H9 (cell line): ENCODE measurements around the gene AGMO. TPM values are rescaled to one million over a fixed set of nuclear protein-coding genes. Genes with fewer than 3 reads are reported as not detected.

Experiments used
- DNase-seq: peaks from one replicate; pipeline ENCODE4 v3.0.0-alpha.2; 2017
- H2AFZ ChIP-seq: one replicate; pipeline ENCODE4 v1.6.1; 2013; ENCODE audit warnings: mild to moderate bottlenecking, low read length, control low read depth, moderate library complexity
- H2AK5ac ChIP-seq: 2 replicates; pipeline ENCODE4 v1.6.1; 2013; ENCODE audit warnings: low read length, control low read depth, mixed read lengths; ENCODE audit not compliant: insufficient read length
- H2BK120ac ChIP-seq: one replicate; pipeline ENCODE4 v1.6.1; 2013; ENCODE audit warnings: low read depth, mild to moderate bottlenecking, low read length, control low read depth, inconsistent platforms; ENCODE audit not compliant: poor library complexity, severe bottlenecking
- H2BK12ac ChIP-seq: 2 replicates; pipeline ENCODE4 v1.6.1; 2013; ENCODE audit warnings: low read length, control low read depth, mixed read lengths, low read depth; ENCODE audit not compliant: insufficient read length
- H2BK15ac ChIP-seq: 2 replicates; pipeline ENCODE4 v1.6.1; 2013; ENCODE audit warnings: low read depth, low read length, control low read depth
- H2BK20ac ChIP-seq: one replicate; pipeline ENCODE4 v1.6.1; 2013; ENCODE audit warnings: low read depth, mild to moderate bottlenecking, low read length, control low read depth, inconsistent platforms; ENCODE audit not compliant: poor library complexity, severe bottlenecking
- H2BK5ac ChIP-seq: 2 replicates; pipeline ENCODE4 v1.6.1; 2013; ENCODE audit warnings: low read length, control low read depth, mixed read lengths; ENCODE audit not compliant: insufficient read length
- H3K14ac ChIP-seq: 2 replicates; pipeline ENCODE4 v1.6.1; 2013; ENCODE audit warnings: low read length, control low read depth; ENCODE audit not compliant: insufficient read depth
- H3K18ac ChIP-seq: 2 replicates; pipeline ENCODE4 v1.6.1; 2013; ENCODE audit warnings: low read depth, mild to moderate bottlenecking, mixed read lengths, low read length, control low read depth; ENCODE audit not compliant: insufficient read length
- H3K23ac ChIP-seq: 2 replicates; pipeline ENCODE4 v1.6.1; 2013; ENCODE audit warnings: low read length, control low read depth, mixed read lengths, low read depth; ENCODE audit not compliant: insufficient read length
- H3K23me2 ChIP-seq: 2 replicates; pipeline ENCODE4 v1.6.1; 2013; ENCODE audit warnings: low read depth, mild to moderate bottlenecking, mixed read lengths, low read length, control low read depth; ENCODE audit not compliant: insufficient read length, poor library complexity, severe bottlenecking
- H3K27ac ChIP-seq: 2 replicates; pipeline ENCODE4 v1.5.1; 2013; ENCODE audit warnings: low read length, control low read depth, mixed read lengths, low read depth; ENCODE audit not compliant: insufficient read length
- H3K27me3 ChIP-seq: 2 replicates; pipeline ENCODE4 v1.6.1; 2013; ENCODE audit warnings: low read length, control low read depth, inconsistent platforms; ENCODE audit not compliant: insufficient read depth
- H3K4ac ChIP-seq: 2 replicates; pipeline ENCODE4 v1.6.1; 2013; ENCODE audit warnings: low read depth, mild to moderate bottlenecking, control low read depth, inconsistent platforms, low read length, moderate library complexity
- H3K4me1 ChIP-seq: 2 replicates; pipeline ENCODE4 v1.6.1; 2013; ENCODE audit warnings: low read length, control low read depth, inconsistent platforms; ENCODE audit not compliant: insufficient read depth
- H3K4me2 ChIP-seq: 2 replicates; pipeline ENCODE4 v1.6.1; 2013; ENCODE audit warnings: low read length, control low read depth, mixed read lengths; ENCODE audit not compliant: insufficient read length, insufficient read depth
- H3K56ac ChIP-seq: 2 replicates; pipeline ENCODE4 v1.6.1; 2013; ENCODE audit warnings: low read depth, mild to moderate bottlenecking, mixed read lengths, low read length, control low read depth; ENCODE audit not compliant: insufficient read length
- H3K79me1 ChIP-seq: 2 replicates; pipeline ENCODE4 v1.6.1; 2013; ENCODE audit warnings: low read depth, mild to moderate bottlenecking, moderate library complexity, low read length, control low read depth, inconsistent platforms; ENCODE audit not compliant: insufficient read depth, poor library complexity, severe bottlenecking
- H3K79me2 ChIP-seq: 2 replicates; pipeline ENCODE4 v1.6.1; 2013; ENCODE audit warnings: low read length, control low read depth, inconsistent platforms; ENCODE audit not compliant: insufficient read depth
- H3K9ac ChIP-seq: 2 replicates; pipeline ENCODE4 v1.6.1; 2013; ENCODE audit warnings: low read length, control low read depth, mixed read lengths; ENCODE audit not compliant: insufficient read length; ENCODE audit errors: extremely low read depth
- H3K9me3 ChIP-seq: one replicate; pipeline ENCODE4 v1.6.1; 2013; ENCODE audit warnings: low read depth, low read length, inconsistent platforms; ENCODE audit not compliant: control insufficient read depth
- H3T11ph ChIP-seq: one replicate; pipeline ENCODE4 v1.6.1; 2013; ENCODE audit warnings: mild to moderate bottlenecking, low read length, control low read depth, inconsistent platforms
- H4K20me1 ChIP-seq: one replicate; pipeline ENCODE4 v1.6.1; 2013; ENCODE audit not compliant: control insufficient read depth, insufficient read length, insufficient read depth
- H4K5ac ChIP-seq: 2 replicates; pipeline ENCODE4 v1.6.1; 2013; ENCODE audit warnings: low read depth, mild to moderate bottlenecking, mixed read lengths, low read length, control low read depth; ENCODE audit not compliant: insufficient read length
- H4K8ac ChIP-seq: replicated peaks from 2 replicates; pipeline ENCODE4 v1.6.1; 2013; ENCODE audit warnings: low read length, control low read depth, mixed read lengths, low read depth; ENCODE audit not compliant: insufficient read length
- H4K91ac ChIP-seq: 2 replicates; pipeline ENCODE4 v1.6.1; 2013; ENCODE audit warnings: low read depth, mild to moderate bottlenecking, moderate library complexity, mixed read lengths, low read length, control low read depth; ENCODE audit not compliant: insufficient read length
- H3K27ac Mint-ChIP-seq, 3 experiments: 2 replicates in 2 of 3; 3 replicates in 1 of 3; pipeline ENCODE4 v1.8.0; 2020 to 2021; ENCODE audit warnings: mixed read lengths in 3 of 3, mild to moderate bottlenecking in 1 of 3, moderate library complexity in 1 of 3
- H3K27me3 Mint-ChIP-seq: 2 replicates; pipeline ENCODE4 v1.8.0; 2021; ENCODE audit warnings: low read depth, mild to moderate bottlenecking, moderate library complexity, mixed read lengths
- H3K36me3 Mint-ChIP-seq, 3 experiments: 2 replicates in 2 of 3; 3 replicates in 1 of 3; pipeline ENCODE4 v1.8.0; 2020 to 2021; ENCODE audit warnings: low read depth in 3 of 3, mixed read lengths in 3 of 3; ENCODE audit not compliant: insufficient read depth in 1 of 3
- H3K4me1 Mint-ChIP-seq, 2 experiments: 2 replicates each; pipeline ENCODE4 v1.8.0; 2020; ENCODE audit warnings: mixed read lengths in 2 of 2
- H3K4me3 Mint-ChIP-seq, 2 experiments: 2 replicates in 1 of 2; 3 replicates in 1 of 2; pipeline ENCODE4 v1.8.0; 2020 to 2021; ENCODE audit warnings: mild to moderate bottlenecking in 2 of 2, mixed read lengths in 2 of 2, moderate library complexity in 1 of 2
- H3K9me3 Mint-ChIP-seq, 2 experiments: 2 replicates in 1 of 2; 3 replicates in 1 of 2; pipeline ENCODE4 v1.8.0; 2020; ENCODE audit warnings: mild to moderate bottlenecking in 2 of 2, mixed read lengths in 2 of 2, moderate library complexity in 1 of 2
- WGBS: extraction: QIAGEN DNeasy Blood & Tissue Kit; methylation state at CpG from one replicate; pipeline ENCODE4 v1.1.7; 2013; ENCODE audit warnings: missing lambda C conversion rate, low lambda C conversion rate, mixed read lengths; ENCODE audit not compliant: insufficient read length; ENCODE audit errors: extremely low coverage; 5-methylcytosine and 5-hydroxymethylcytosine counted together
- total RNA-seq: library from RNA; stranded (reverse); gene quantifications from 2 replicates; pipeline ENCODE4 v1.2.1, GENCODE V29; 2021
- TF ChIP-seq, protein P1 (sequence below): fragments of 200-600 bp; sonication (generic); conservative IDR thresholded peaks from 3 replicates; pipeline ENCODE4 v1.8.0; 2021; ENCODE audit warnings: antibody characterized with exemption, mild to moderate bottlenecking

The AGMO gene
- total RNA-seq, 1 experiment from 2014 or later: 0.70 TPM

DNA sequence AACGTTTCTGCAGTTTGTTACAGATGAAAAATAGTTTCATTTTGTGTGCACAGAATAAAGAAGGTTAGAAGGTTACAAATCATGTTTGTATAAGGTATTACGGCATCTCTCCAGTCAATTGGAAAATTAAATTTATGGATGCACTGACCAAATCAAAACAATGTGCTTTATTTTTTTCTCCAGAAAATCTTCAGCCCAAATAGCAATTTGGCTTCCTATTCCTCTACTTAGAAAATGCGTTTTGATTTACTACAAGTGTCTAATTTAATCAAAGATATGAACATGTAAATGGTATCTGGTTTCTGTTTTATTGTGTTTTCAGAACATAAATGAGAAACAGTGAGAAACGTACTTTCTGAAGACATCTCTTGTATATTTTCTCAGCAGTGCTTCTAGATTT lies 63.4 kb downstream of the AGMO start:
- no peak for DNase-seq
- H3K9me3 Mint-ChIP-seq: no peaks in the 10 kb centered on the region
- no peak overlapping the region for H3K18ac ChIP-seq
- H3K4ac ChIP-seq: no peak overlapping the region
- H3K9ac ChIP-seq: no peak overlapping the region
- no peaks in the 10 kb centered on the region for H4K20me1 ChIP-seq
- no peak overlapping the region for H2BK15ac ChIP-seq
- no peak overlapping the region for H4K8ac ChIP-seq
- H3K27me3 Mint-ChIP-seq: no peaks in the 10 kb centered on the region
- no peak overlapping the region for H3T11ph ChIP-seq
- H3K9me3 ChIP-seq: no peaks in the 10 kb centered on the region
- H3K4me1 ChIP-seq: no peaks in the 10 kb centered on the region
- H2AFZ ChIP-seq: no peak overlapping the region
- H3K14ac ChIP-seq: no peak overlapping the region
- no CpG with 5 or more reads among the region's 4 CpGs for WGBS
- no peak overlapping the region for H3K27ac ChIP-seq
- no peaks in the 10 kb centered on the region for H3K79me1 ChIP-seq
- H4K91ac ChIP-seq: no peak overlapping the region
- no peak overlapping the region for H2BK20ac ChIP-seq
- no peak overlapping the region for H3K56ac ChIP-seq
- H3K4me1 Mint-ChIP-seq: no peaks in the 10 kb centered on the region
- H2AK5ac ChIP-seq: no peak overlapping the region
- no peaks in the 10 kb centered on the region for H3K79me2 ChIP-seq
- H3K4me3 Mint-ChIP-seq: no peak overlapping the region
- no peak overlapping the region for H3K27ac Mint-ChIP-seq
- TF ChIP-seq, protein P1, sequence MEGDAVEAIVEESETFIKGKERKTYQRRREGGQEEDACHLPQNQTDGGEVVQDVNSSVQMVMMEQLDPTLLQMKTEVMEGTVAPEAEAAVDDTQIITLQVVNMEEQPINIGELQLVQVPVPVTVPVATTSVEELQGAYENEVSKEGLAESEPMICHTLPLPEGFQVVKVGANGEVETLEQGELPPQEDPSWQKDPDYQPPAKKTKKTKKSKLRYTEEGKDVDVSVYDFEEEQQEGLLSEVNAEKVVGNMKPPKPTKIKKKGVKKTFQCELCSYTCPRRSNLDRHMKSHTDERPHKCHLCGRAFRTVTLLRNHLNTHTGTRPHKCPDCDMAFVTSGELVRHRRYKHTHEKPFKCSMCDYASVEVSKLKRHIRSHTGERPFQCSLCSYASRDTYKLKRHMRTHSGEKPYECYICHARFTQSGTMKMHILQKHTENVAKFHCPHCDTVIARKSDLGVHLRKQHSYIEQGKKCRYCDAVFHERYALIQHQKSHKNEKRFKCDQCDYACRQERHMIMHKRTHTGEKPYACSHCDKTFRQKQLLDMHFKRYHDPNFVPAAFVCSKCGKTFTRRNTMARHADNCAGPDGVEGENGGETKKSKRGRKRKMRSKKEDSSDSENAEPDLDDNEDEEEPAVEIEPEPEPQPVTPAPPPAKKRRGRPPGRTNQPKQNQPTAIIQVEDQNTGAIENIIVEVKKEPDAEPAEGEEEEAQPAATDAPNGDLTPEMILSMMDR: no peak
- no peak overlapping the region for H2BK5ac ChIP-seq
- H4K5ac ChIP-seq: no peak overlapping the region
- H3K23ac ChIP-seq: no peak overlapping the region
- H2BK120ac ChIP-seq: no peak overlapping the region
- H3K23me2 ChIP-seq: no peaks in the 10 kb centered on the region
- H3K36me3 Mint-ChIP-seq: no peaks in the 10 kb centered on the region; a peak in 1 of 7 replicates
- H3K27me3 ChIP-seq: no peaks in the 10 kb centered on the region
- no peak overlapping the region for H2BK12ac ChIP-seq
- no peak overlapping the region for H3K4me2 ChIP-seq
